Ovary (tissue), 9 donors: ENCODE measurements around the gene LRRC75A. TPM values are rescaled to one million over a fixed set of nuclear protein-coding genes. Genes with fewer than 3 reads are reported as not detected.

Source experiments
- DNase-seq, 5 donors: peaks; one replicate each; pipeline ENCODE4 v3.0.0-alpha.2; 2019 to 2020
- H3K27ac ChIP-seq, 2 donors: fragments of 200-600 bp; one replicate each; pipeline versions ENCODE4 v1.5.1 to v1.8.0; 2019 to 2022
- H3K27me3 ChIP-seq: fragments of 200-600 bp; one replicate; pipeline ENCODE4 v1.8.0; 2022
- H3K36me3 ChIP-seq: fragments of 200-600 bp; sonication (generic); one replicate; pipeline ENCODE4 v1.5.1; 2019
- H3K4me1 ChIP-seq: one replicate; pipeline ENCODE4 v1.8.1; 2013; ENCODE audit warnings: mild to moderate bottlenecking, moderate library complexity; ENCODE audit not compliant: insufficient read depth
- H3K4me3 ChIP-seq: fragments of 200-600 bp; sonication (generic); one replicate; pipeline ENCODE4 v1.5.1; 2017
- H3K9me3 ChIP-seq, 2 donors: fragments of 200-600 bp in 1 of 2; sonication (generic) in 1 of 2; one replicate each; pipeline versions ENCODE4 v1.5.1 to v1.8.1; 2013 to 2019; ENCODE audit warnings: mild to moderate bottlenecking in 1 of 2, moderate library complexity in 1 of 2
- CTCF ChIP-seq, 3 donors: fragments of 450-650 bp in 2 of 3; fragments of 200-600 bp in 1 of 3; IDR thresholded peaks; one replicate each; pipeline versions ENCODE4 v1.5.1 to v1.8.0; 2016 to 2022; ENCODE audit warnings: antibody characterized with exemption in 3 of 3, mild to moderate bottlenecking in 1 of 3
- EP300 ChIP-seq: sonication (generic); formaldehyde crosslinking; IDR thresholded peaks from one replicate; pipeline ENCODE4 v1.6.1; 2017; ENCODE audit warnings: antibody characterized with exemption
- POLR2A ChIP-seq: fragments of 450-650 bp; IDR thresholded peaks from one replicate; pipeline ENCODE4 v1.6.1; 2017; ENCODE audit warnings: antibody characterized with exemption, mild to moderate bottlenecking, moderate library complexity
- WGBS, 3 donors: extraction: QIAGEN DNeasy Blood & Tissue Kit in 1 of 3; methylation state at CpG; one replicate each; pipeline versions ENCODE4 v1.1.5 to v1.1.7; 2013 to 2017; 5-methylcytosine and 5-hydroxymethylcytosine counted together
- intact Hi-C, 4 donors: fragments of 100-400 bp; cut with DNase I; formaldehyde crosslinking; loops; one replicate each; pipeline versions ENCODE4 v1.11.0 to v1.15.1; 2022 to 2023
- polyA plus RNA-seq, 2 donors: library from polyadenylated mRNA; stranded (reverse); fragments of 200-250 nt in 1 of 2; fragments of 350-450 nt in 1 of 2; fragmentation: Illumina TruSeq in 1 of 2; extraction: RNeasy Lipid Tissue Mini Kit (QIAGEN cat#74804) in 1 of 2; gene quantifications; one replicate each; pipeline ENCODE4 v1.2.3, GENCODE V29; 2013 to 2014
- total RNA-seq, 7 donors: library from RNA; depleted of rRNA in 2 of 7; stranded (reverse); fragments of >200 nt in 2 of 7; fragmentation: NEBNext Ultra II Directional in 3 of 7; extraction: Animal tissue kit (Norgen Biotek cat#: 25700) in 3 of 7; gene quantifications; one replicate each; pipeline versions ENCODE4 v1.1.0 to v1.2.4, GENCODE V29; 2016 to 2023
- donor health status: DM: no; HTN: no; CAD: no; lungs with moderate emphysema.
- donor health status: DM: no; HTN: no; CAD: no.
- donor health status: Bipolar disorder and iron deficiency.
- donor health status: DM: yes; HTN: yes; CAD: no.
- donor health status: DM: no; HTN: no; CAD: no.
- donor health status: DM: yes; HTN: yes; CAD: no.

Gene LRRC75A
- total and polyA plus RNA-seq, 9 donors = 1.0 to 12.5 (median 4.1) TPM

- H3K27ac ChIP-seq = no peak overlapping the region
- no peaks in the 10 kb centered on the region for H3K27me3 ChIP-seq
- no peak overlapping the region for H3K4me3 ChIP-seq
- no peak for DNase-seq
- H3K4me1 ChIP-seq = no peaks in the 10 kb centered on the region
- 64 to 75% (median 74%) methylated on average over 6 of the region's 6 CpGs for WGBS, 3 donors
- H3K9me3 ChIP-seq = no peaks in the 10 kb centered on the region
- TF ChIP-seq POLR2A = no peak
- no peak for TF ChIP-seq EP300
- TF ChIP-seq CTCF (IDR thresholded peaks at IDR 0.05) = no peak
- intact Hi-C loops = loop anchor here in 1 of 4 donors (10.0 kb wide), 1 partner anchor 46 kb away; the partner anchor contains the start of gene UBB
- H3K36me3 ChIP-seq = no peaks in the 10 kb centered on the region
These were observed 61.3 kb downstream of the LRRC75A start for GRCh38 chr17:16430650-16431049.

GRCh38 chr17:16429083-16429482 is 62.9 kb downstream of the LRRC75A start:
- Histone ChIP-seq H3K4me3 (no peak overlapping the region), H3K9me3 (no peaks in the 10 kb centered on the region), H3K36me3 (no peaks in the 10 kb centered on the region), H3K27me3 (no peaks in the 10 kb centered on the region), H3K4me1 (no peaks in the 10 kb centered on the region), H3K27ac (no peak overlapping the region)
- whole genome bisulfite sequencing, 3 donors = 89 to 93% (median 92%) methylated on average over 9 of the region's 9 CpGs
- no peak for TF ChIP-seq POLR2A
- TF ChIP-seq EP300 = no peak
- TF ChIP-seq CTCF (IDR thresholded peaks at IDR 0.05) = no peak
- DNase-seq = no peak
- intact Hi-C loops = no loop called here

GRCh38 chr17:16428098-16428882 is 63.7 kb downstream of the LRRC75A start:
- DNase-seq = peak in 2 of 5 donors; percentile 41 to 58
- no peaks in the 10 kb centered on the region for H3K36me3 ChIP-seq
- H3K9me3 ChIP-seq = no peaks in the 10 kb centered on the region
- no peak overlapping the region for H3K4me3 ChIP-seq
- TF ChIP-seq CTCF (IDR thresholded peaks at IDR 0.05) (peak in 1 of 3 donors; percentile 24), EP300 (no peak)
- intact Hi-C loops = no loop called here
- H3K4me1 ChIP-seq = no peaks in the 10 kb centered on the region
- WGBS, 3 donors = 65 to 66% (median 66%) methylated on average over 15 of the region's 15 CpGs
- no peak overlapping the region for H3K27ac ChIP-seq
- H3K27me3 ChIP-seq = no peaks in the 10 kb centered on the region

GRCh38 chr17:16427020-16427419 is 65.0 kb downstream of the LRRC75A start:
- H3K27me3 ChIP-seq = no peaks in the 10 kb centered on the region
- no peak for DNase-seq
- H3K9me3 ChIP-seq = no peaks in the 10 kb centered on the region
- intact Hi-C loops = no loop called here
- H3K4me1 ChIP-seq = no peaks in the 10 kb centered on the region
- no peaks in the 10 kb centered on the region for H3K36me3 ChIP-seq
- H3K4me3 ChIP-seq = no peak overlapping the region
- no peak overlapping the region for H3K27ac ChIP-seq
- WGBS, 3 donors = 92 to 98% (median 92%) methylated on average over 3 of the region's 3 CpGs
- TF ChIP-seq EP300 (no peak), POLR2A (no peak), CTCF (IDR thresholded peaks at IDR 0.05) (no peak)
